ENCODE data around the gene FAM98B. TPM values are rescaled to one million over a fixed set of nuclear protein-coding genes. Genes with fewer than 3 reads are reported as not detected.

Gene FAM98B
- polyA plus RNA-seq, 1 of the 3 experiments (the other 2 are of a cell fraction) = 5.7 TPM

DNA sequence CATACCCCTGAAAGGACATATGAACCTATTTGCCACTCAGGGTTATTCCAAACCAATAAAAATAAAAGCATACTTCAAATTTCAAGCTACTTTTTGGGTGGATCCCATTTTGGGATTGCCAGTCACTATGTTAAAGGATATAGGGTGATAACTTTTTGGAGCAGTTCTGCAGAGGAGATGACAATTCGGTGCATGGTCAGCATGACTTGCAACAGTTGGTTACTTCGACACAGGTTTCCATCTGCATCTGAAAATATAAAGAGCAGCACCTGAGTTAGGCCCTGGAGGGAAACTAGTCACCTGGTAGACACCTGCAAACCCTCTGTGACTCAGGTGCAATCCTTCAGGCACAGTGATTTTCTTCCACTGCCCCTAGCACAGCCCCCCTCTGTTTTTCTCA, 72.2 kb downstream of the FAM98B start:
- no peak overlapping the region for H3K4me3 ChIP-seq (ENCODE audit: low read depth in 2 of 2, low read length in 1 of 2)
- DNase-seq = no peak
- no peaks in the 10 kb centered on the region; the same call in 1 of the 2 replicates for H3K79me2 ChIP-seq (ENCODE audit: insufficient read depth)
- POLR2A ChIA-PET = no interaction called here
- TF ChIP-seq CHD2 (IDR thresholded peaks at IDR 0.05; ENCODE audit: low read length, partially characterized antibody) (no peak), RAD21 (IDR thresholded peaks at IDR 0.05; ENCODE audit: low read length) (no peak), RFX5 (IDR thresholded peaks at IDR 0.05; ENCODE audit: low read length) (no peak), EP300 (IDR thresholded peaks at IDR 0.05; ENCODE audit: borderline replicate concordance in 1 of 2, low read depth in 1 of 2, low read length in 1 of 2) (no peak), MEF2A (IDR thresholded peaks at IDR 0.05; ENCODE audit: borderline replicate concordance, low read depth) (no peak), POLR2AphosphoS5 (IDR thresholded peaks at IDR 0.05; ENCODE audit: low read depth, low read length) (no peak), RCOR1 (IDR thresholded peaks at IDR 0.05; ENCODE audit: low read length) (no peak), EZH2phosphoT487 (IDR thresholded peaks at IDR 0.05; ENCODE audit: borderline replicate concordance, low read depth) (no peak)
- TF ChIP-seq, protein P1, sequence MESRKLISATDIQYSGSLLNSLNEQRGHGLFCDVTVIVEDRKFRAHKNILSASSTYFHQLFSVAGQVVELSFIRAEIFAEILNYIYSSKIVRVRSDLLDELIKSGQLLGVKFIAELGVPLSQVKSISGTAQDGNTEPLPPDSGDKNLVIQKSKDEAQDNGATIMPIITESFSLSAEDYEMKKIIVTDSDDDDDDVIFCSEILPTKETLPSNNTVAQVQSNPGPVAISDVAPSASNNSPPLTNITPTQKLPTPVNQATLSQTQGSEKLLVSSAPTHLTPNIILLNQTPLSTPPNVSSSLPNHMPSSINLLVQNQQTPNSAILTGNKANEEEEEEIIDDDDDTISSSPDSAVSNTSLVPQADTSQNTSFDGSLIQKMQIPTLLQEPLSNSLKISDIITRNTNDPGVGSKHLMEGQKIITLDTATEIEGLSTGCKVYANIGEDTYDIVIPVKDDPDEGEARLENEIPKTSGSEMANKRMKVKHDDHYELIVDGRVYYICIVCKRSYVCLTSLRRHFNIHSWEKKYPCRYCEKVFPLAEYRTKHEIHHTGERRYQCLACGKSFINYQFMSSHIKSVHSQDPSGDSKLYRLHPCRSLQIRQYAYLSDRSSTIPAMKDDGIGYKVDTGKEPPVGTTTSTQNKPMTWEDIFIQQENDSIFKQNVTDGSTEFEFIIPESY (IDR thresholded peaks at IDR 0.05; ENCODE audit: borderline replicate concordance, low read depth) = no peak
- TF ChIP-seq, protein P2, sequence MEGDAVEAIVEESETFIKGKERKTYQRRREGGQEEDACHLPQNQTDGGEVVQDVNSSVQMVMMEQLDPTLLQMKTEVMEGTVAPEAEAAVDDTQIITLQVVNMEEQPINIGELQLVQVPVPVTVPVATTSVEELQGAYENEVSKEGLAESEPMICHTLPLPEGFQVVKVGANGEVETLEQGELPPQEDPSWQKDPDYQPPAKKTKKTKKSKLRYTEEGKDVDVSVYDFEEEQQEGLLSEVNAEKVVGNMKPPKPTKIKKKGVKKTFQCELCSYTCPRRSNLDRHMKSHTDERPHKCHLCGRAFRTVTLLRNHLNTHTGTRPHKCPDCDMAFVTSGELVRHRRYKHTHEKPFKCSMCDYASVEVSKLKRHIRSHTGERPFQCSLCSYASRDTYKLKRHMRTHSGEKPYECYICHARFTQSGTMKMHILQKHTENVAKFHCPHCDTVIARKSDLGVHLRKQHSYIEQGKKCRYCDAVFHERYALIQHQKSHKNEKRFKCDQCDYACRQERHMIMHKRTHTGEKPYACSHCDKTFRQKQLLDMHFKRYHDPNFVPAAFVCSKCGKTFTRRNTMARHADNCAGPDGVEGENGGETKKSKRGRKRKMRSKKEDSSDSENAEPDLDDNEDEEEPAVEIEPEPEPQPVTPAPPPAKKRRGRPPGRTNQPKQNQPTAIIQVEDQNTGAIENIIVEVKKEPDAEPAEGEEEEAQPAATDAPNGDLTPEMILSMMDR (IDR thresholded peaks at IDR 0.05) = no peak
- TF ChIP-seq, protein P3, sequence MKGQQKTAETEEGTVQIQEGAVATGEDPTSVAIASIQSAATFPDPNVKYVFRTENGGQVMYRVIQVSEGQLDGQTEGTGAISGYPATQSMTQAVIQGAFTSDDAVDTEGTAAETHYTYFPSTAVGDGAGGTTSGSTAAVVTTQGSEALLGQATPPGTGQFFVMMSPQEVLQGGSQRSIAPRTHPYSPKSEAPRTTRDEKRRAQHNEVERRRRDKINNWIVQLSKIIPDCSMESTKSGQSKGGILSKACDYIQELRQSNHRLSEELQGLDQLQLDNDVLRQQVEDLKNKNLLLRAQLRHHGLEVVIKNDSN (IDR thresholded peaks at IDR 0.05; ENCODE audit: borderline replicate concordance, low read depth) = no peak
- H3K4me1 ChIP-seq (ENCODE audit: control insufficient read depth in 1 of 2, insufficient read depth in 2 of 2, low read depth in 1 of 2, low read length in 1 of 2) = peaks cover 0 to 11% of the 10 kb centered on the region in 2 experiments; a peak in 1 of 4 replicates
- H3K27ac ChIP-seq (ENCODE audit: low read depth in 2 of 2, low read length in 1 of 2) = no peak overlapping the region
- H3K9ac ChIP-seq = no peak overlapping the region
- WGBS (ENCODE audit: low lambda C conversion rate) = 73% methylated on average over 2 of the region's 2 CpGs
- H4K20me1 ChIP-seq (ENCODE audit: insufficient read depth) = no peaks in the 10 kb centered on the region
- CTCF ChIA-PET = interaction anchor here (1.5 to 1.6 kb wide), 2 partner anchors 38 to 169 kb away, joined by 4 to 7 read pairs; partner anchors contain the start of gene RASGRP1
- H3K36me3 ChIP-seq (replicated peaks in 1 of 2; ENCODE audit: control insufficient read depth in 1 of 2, insufficient read depth in 2 of 2, low read length in 1 of 2) = no peaks in the 10 kb centered on the region
- H3K9me3 ChIP-seq = no peaks in the 10 kb centered on the region
- no peak overlapping the region for H2AFZ ChIP-seq (ENCODE audit: low read depth)
- no peaks in the 10 kb centered on the region for H3K27me3 ChIP-seq (ENCODE audit: insufficient read depth)
- H3F3A ChIP-seq (replicated peaks; ENCODE audit: insufficient read depth) = peaks cover 11% of the 10 kb centered on the region
- no peak overlapping the region for H3K4me2 ChIP-seq
- no peaks in the 10 kb centered on the region for H3K9me2 ChIP-seq

DNA sequence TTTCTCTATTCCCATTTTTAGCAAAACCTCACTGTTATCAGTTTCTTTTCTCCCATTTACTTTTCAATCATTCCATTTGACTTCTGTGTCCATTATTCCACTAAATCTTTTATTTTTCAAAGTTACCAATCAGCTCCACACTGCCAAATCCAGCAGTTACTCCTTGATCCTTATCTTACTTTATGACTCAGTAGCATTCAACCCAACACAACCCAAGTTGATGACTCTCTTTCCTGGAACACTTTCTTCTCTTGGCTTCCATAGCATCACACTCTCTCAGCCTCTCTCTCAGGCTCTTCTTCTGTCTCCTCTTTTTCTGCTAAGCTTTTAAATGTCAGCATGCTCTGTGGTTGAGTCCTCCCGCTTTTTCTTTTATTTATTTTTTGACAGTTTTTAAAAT, 74.4 kb downstream of the FAM98B start:
- no peaks in the 10 kb centered on the region; the same call in 1 of the 2 replicates for H3K79me2 ChIP-seq (ENCODE audit: insufficient read depth)
- no peaks in the 10 kb centered on the region for H4K20me1 ChIP-seq (ENCODE audit: insufficient read depth)
- H2AFZ ChIP-seq (ENCODE audit: low read depth) = no peak overlapping the region
- no peaks in the 10 kb centered on the region for H3K9me2 ChIP-seq
- no peaks in the 10 kb centered on the region for H3K36me3 ChIP-seq (replicated peaks in 1 of 2; ENCODE audit: control insufficient read depth in 1 of 2, insufficient read depth in 2 of 2, low read length in 1 of 2)
- ChIA-PET POLR2A (no interaction called here), CTCF (interaction anchor here (0.9 kb wide), 1 partner anchor 36 kb away, joined by 3 read pairs; no protein-coding TSS in a partner anchor)
- peaks cover 11% of the 10 kb centered on the region for H3F3A ChIP-seq (replicated peaks; ENCODE audit: insufficient read depth)
- H3K9me3 ChIP-seq = no peaks in the 10 kb centered on the region
- 73% methylated on average over 1 of the region's 1 CpG for WGBS (ENCODE audit: low lambda C conversion rate)
- no peaks in the 10 kb centered on the region for H3K27me3 ChIP-seq (ENCODE audit: insufficient read depth)
- H3K27ac ChIP-seq (ENCODE audit: low read depth in 2 of 2, low read length in 1 of 2) = peak overlapping the region in 1 of 2 experiments; percentile 41; a peak in 2 of 4 replicates
- 0 out of 2 replicates have a peak overlapping the region, but pooled peaks have one; percentile 41 for H3K4me2 ChIP-seq
- DNase-seq = no peak
- H3K4me3 ChIP-seq (ENCODE audit: low read depth in 2 of 2, low read length in 1 of 2) = no peak overlapping the region
- peaks cover 0 to 11% of the 10 kb centered on the region in 2 experiments; a peak in 1 of 4 replicates for H3K4me1 ChIP-seq (ENCODE audit: control insufficient read depth in 1 of 2, insufficient read depth in 2 of 2, low read depth in 1 of 2, low read length in 1 of 2)
- H3K9ac ChIP-seq = no peak overlapping the region
- TF ChIP-seq, protein P4, sequence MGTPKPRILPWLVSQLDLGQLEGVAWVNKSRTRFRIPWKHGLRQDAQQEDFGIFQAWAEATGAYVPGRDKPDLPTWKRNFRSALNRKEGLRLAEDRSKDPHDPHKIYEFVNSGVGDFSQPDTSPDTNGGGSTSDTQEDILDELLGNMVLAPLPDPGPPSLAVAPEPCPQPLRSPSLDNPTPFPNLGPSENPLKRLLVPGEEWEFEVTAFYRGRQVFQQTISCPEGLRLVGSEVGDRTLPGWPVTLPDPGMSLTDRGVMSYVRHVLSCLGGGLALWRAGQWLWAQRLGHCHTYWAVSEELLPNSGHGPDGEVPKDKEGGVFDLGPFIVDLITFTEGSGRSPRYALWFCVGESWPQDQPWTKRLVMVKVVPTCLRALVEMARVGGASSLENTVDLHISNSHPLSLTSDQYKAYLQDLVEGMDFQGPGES (IDR thresholded peaks at IDR 0.05; ENCODE audit: low read depth, low read length) = no peak
- TF ChIP-seq FOSL2 (IDR thresholded peaks at IDR 0.05; ENCODE audit: borderline replicate concordance, low read depth) (peak; percentile 66), JUND (IDR thresholded peaks at IDR 0.05) (peak; percentile 61), GABPA (IDR thresholded peaks at IDR 0.05; ENCODE audit: low read depth) (no peak), TCF12 (IDR thresholded peaks at IDR 0.05) (peak; percentile 27; the same call in 1 of the 2 replicates), POLR2AphosphoS5 (IDR thresholded peaks at IDR 0.05; ENCODE audit: low read depth, low read length) (no peak), NFIC (IDR thresholded peaks at IDR 0.05; ENCODE audit: borderline replicate concordance) (peak; percentile 59), EP300 (IDR thresholded peaks at IDR 0.05; ENCODE audit: borderline replicate concordance in 1 of 2, low read depth in 1 of 2, low read length in 1 of 2) (peak in 1 of 2 experiments; percentile 32; a peak in 1 of 4 replicates)
- TF ChIP-seq, protein P5, sequence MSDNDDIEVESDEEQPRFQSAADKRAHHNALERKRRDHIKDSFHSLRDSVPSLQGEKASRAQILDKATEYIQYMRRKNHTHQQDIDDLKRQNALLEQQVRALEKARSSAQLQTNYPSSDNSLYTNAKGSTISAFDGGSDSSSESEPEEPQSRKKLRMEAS (IDR thresholded peaks at IDR 0.05; ENCODE audit: low read depth) = no peak

Data from SK-N-SH (cell line).